Tibial nerve (tissue), 4 donors: ENCODE measurements around the gene IL22RA1. TPM values are rescaled to one million over a fixed set of nuclear protein-coding genes. Genes with fewer than 3 reads are reported as not detected.
A peak's percentile ranks its signal among the peaks of the same experiment; 100 is the strongest.

Experiments used
- DNase-seq, 2 donors: peaks; one replicate each; pipeline ENCODE4 v3.0.0-alpha.2; 2019; ENCODE audit warnings: low spot score in 2 of 2
- H3K27ac ChIP-seq, 4 donors: fragments of 200-600 bp; sonication (generic) in 3 of 4; one replicate each; pipeline ENCODE4 v1.5.1; 2017 to 2019; ENCODE audit warnings: mild to moderate bottlenecking in 1 of 4
- H3K27me3 ChIP-seq, 2 donors: fragments of 200-600 bp; sonication (generic) in 1 of 2; one replicate each; pipeline versions ENCODE4 v1.5.1 to v1.6.0; 2017 to 2019
- H3K36me3 ChIP-seq, 3 donors: fragments of 200-600 bp; sonication (generic); one replicate each; pipeline ENCODE4 v1.5.1; 2018 to 2019
- H3K4me1 ChIP-seq, 4 donors: fragments of 200-600 bp; sonication (generic) in 3 of 4; one replicate each; pipeline ENCODE4 v1.5.1; 2017 to 2019
- H3K4me3 ChIP-seq, 4 donors: fragments of 200-600 bp; sonication (generic) in 3 of 4; one replicate each; pipeline ENCODE4 v1.5.1; 2017 to 2019; ENCODE audit warnings: mild to moderate bottlenecking in 1 of 4, moderate library complexity in 1 of 4
- H3K9me3 ChIP-seq, 4 donors: fragments of 200-600 bp; sonication (generic) in 3 of 4; one replicate each; pipeline ENCODE4 v1.5.1; 2017 to 2019
- EP300 ChIP-seq, 2 donors: sonication (generic); formaldehyde crosslinking; IDR thresholded peaks; one replicate each; pipeline ENCODE4 v1.6.1; 2017; ENCODE audit warnings: antibody characterized with exemption in 2 of 2, mild to moderate bottlenecking in 1 of 2
- POLR2A ChIP-seq, 2 donors: fragments of 450-650 bp; IDR thresholded peaks; one replicate each; pipeline ENCODE4 v1.6.1; 2017; ENCODE audit warnings: antibody characterized with exemption in 2 of 2, mild to moderate bottlenecking in 2 of 2, moderate library complexity in 2 of 2
- WGBS, 2 donors: methylation state at CpG; one replicate each; pipeline ENCODE4 v1.1.5; 2018; 5-methylcytosine and 5-hydroxymethylcytosine counted together
- total RNA-seq, 4 donors: library from RNA; depleted of rRNA; stranded (reverse); fragments of >200 nt; gene quantifications; one replicate each; pipeline ENCODE4 v1.1.0, GENCODE V29; 2016
- TF ChIP-seq, protein P1 (sequence below), 5 experiments: fragments of 200-600 bp in 3 of 5; fragments of 450-650 bp in 2 of 5; sonication (generic) in 3 of 5; IDR thresholded peaks; one replicate each; pipeline ENCODE4 v1.5.1; 2016 to 2019; ENCODE audit warnings: antibody characterized with exemption in 5 of 5, mild to moderate bottlenecking in 3 of 5, moderate library complexity in 2 of 5

Gene IL22RA1
- total RNA-seq, 4 donors from 2014 or later = not detected

DNA sequence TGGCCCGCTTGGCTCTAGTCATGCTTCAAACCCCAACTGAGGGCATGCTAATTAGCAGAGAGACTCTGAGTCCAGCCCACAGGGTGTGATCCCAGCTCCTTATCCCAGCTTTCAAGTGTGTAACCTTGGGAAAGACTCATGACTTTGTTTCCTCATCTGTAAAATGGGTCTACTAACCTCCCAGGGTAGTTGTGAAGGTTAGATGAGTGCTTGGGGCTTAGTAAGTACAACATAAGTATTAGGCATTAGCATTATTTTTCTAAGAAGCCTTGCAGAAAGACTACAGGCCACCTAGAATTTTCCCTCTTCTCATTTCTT lies 33.8 kb downstream of the IL22RA1 start:
- Histone ChIP-seq H3K4me1 (peaks cover 0 to 12% (median 2%) of the 10 kb centered on the region in 4 donors), H3K9me3 (no peaks in the 10 kb centered on the region)

DNA sequence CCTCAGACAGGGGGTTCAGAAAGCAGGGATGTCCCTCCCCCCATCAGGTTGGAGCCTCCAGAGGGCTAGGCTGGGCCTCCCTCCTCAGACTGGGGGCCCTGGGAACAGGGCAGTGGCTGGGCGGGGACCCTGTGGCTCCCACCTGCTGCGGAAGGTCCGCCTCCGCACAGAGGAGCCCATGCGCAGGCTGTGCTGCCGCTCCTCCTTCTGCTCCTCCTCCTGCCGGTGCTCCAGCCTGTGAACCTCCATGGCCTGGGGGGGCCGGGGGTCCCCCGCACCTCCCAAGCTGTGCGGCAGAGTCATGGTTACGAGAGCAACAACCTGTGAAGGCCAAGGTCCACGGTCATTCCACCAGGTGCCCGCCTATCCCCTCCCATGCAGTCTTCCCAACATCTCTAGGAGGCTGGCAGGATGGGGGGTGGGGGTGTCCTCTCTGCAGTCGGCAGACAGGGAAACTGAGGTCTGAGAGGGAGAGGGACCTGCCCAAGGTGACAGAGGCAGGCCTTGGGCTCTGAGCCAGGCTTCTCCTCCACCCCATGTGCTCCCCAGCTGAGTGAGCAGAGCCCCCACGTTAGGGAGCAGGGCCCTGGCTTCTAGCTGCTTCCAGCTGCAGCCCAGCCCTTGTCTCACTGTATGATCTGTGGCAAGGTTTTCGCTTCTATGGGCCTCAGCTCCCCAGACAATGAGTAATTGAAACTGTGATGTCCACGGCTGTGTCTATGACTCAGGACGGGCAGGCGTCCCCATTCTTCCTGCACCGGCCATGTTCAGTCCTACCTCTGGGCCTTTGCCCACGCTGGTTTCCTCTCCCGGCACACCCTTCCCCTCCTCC lies 34.4 kb downstream of the IL22RA1 start:
- no peaks in the 10 kb centered on the region for H3K36me3 ChIP-seq
- H3K27ac ChIP-seq = peak overlapping the region in 1 of 4 donors; percentile 54
- H3K4me3 ChIP-seq = no peak overlapping the region
- no peak for TF ChIP-seq POLR2A (IDR thresholded peaks at IDR 0.05)
- WGBS, 2 donors = 76 to 78% methylated on average over 17 to 22 of the region's 22 CpGs
- peaks cover 0 to 11% of the 10 kb centered on the region in 2 donors for H3K27me3 ChIP-seq
- no peaks in the 10 kb centered on the region for H3K9me3 ChIP-seq
- no peak for DNase-seq
- peaks cover 0 to 12% (median 2%) of the 10 kb centered on the region in 4 donors for H3K4me1 ChIP-seq

More for the DNA sequence above, 33.8 kb downstream of the IL22RA1 start:
- H3K4me3 ChIP-seq = no peak overlapping the region
- no peak for DNase-seq
- H3K27ac ChIP-seq = peak overlapping the region in 1 of 4 donors; percentile 54
- peaks cover 0 to 17% of the 10 kb centered on the region in 2 donors for H3K27me3 ChIP-seq
- TF ChIP-seq EP300 (IDR thresholded peaks at IDR 0.05) (no peak), POLR2A (IDR thresholded peaks at IDR 0.05) (no peak)
- TF ChIP-seq, protein P1, sequence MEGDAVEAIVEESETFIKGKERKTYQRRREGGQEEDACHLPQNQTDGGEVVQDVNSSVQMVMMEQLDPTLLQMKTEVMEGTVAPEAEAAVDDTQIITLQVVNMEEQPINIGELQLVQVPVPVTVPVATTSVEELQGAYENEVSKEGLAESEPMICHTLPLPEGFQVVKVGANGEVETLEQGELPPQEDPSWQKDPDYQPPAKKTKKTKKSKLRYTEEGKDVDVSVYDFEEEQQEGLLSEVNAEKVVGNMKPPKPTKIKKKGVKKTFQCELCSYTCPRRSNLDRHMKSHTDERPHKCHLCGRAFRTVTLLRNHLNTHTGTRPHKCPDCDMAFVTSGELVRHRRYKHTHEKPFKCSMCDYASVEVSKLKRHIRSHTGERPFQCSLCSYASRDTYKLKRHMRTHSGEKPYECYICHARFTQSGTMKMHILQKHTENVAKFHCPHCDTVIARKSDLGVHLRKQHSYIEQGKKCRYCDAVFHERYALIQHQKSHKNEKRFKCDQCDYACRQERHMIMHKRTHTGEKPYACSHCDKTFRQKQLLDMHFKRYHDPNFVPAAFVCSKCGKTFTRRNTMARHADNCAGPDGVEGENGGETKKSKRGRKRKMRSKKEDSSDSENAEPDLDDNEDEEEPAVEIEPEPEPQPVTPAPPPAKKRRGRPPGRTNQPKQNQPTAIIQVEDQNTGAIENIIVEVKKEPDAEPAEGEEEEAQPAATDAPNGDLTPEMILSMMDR (IDR thresholded peaks at IDR 0.05) = no peak
- WGBS, 2 donors = 81 to 86% methylated on average over 1 of the region's 1 CpG
- no peaks in the 10 kb centered on the region for H3K36me3 ChIP-seq

DNA sequence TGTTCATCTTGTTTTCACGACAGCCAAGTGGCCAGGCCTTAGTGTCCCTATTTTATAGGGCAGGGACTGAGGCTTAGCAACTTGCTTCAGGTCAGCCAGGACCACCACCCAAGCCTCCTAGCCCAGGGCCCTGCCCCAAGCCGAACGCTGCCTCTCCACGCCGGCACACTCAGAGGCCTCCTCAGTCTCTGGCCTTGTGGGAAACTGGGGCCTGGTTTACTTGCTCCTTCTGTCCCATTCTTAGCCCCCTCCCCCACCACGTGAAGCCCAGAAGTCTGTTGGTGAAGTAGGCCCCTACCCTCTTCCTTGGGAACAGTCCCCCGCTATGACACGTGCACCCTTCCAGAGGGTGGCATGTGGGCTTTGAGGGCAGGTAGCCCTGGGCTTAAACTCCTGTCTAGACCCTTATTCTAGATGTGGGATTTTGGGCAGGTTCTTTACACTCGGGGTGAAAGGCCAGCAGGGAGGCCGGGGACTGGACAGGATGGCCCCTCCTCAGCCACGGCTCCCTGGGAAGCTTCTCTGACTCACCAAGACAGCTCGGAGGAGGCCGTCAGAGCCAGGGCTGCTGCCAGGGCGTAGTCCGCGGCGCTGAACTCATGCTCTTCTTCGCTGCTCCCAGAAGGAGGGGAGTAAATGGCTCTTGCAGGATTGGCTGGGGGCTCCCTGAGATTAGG lies 35.3 kb downstream of the IL22RA1 start:
- WGBS, 2 donors = 67 to 77% methylated on average over 18 of the region's 18 CpGs
- Histone ChIP-seq H3K4me3 (no peak overlapping the region), H3K27ac (peak overlapping the region in 1 of 4 donors; percentile 40), H3K27me3 (peaks cover 0 to 6% of the 10 kb centered on the region in 2 donors), H3K4me1 (peaks cover 0 to 8% (median 2%) of the 10 kb centered on the region in 4 donors), H3K36me3 (no peaks in the 10 kb centered on the region), H3K9me3 (no peaks in the 10 kb centered on the region)
- TF ChIP-seq, protein P1 (IDR thresholded peaks at IDR 0.05) = no peak
- no peak for TF ChIP-seq EP300 (IDR thresholded peaks at IDR 0.05)
- no peak for TF ChIP-seq POLR2A (IDR thresholded peaks at IDR 0.05)
- DNase-seq = no peak

DNA sequence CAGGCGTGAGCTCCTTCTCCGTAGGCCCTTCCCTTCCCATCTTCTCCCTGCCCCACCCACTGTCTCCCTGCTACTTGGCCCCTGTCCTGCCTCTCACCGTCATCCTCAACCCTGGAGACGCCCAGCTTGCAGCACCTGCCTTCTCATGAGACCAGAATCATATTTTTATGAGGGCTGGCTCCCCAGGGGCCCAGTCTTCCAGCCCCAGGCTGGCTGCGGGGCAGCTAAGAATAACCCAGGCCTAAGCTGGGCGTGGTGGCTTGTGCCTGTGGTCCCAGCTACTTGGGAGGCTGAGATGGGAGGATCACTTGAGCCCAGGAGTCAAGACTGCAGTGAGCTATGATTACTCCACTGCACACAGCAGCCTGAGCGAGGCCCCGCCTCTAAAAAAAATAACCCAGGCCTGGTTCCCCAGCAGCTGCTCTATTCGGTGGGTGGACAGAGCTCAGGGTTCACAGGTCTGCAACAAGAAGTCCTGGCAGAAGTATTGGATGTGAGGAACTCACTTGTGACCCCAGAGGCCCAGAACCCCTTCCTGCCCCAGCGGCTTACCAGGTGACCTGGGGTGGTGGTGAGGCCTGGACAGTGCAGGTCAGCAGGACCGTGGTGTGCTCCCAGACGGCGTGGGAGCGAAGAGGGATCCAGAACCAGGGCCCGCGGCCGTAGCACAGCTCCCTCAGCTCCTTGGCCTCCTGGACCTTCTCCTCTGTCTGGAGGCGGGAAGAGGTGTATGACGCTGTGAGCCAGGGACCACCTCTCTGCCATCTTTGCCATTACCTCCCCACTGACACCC lies 37.4 kb downstream of the IL22RA1 start:
- TF ChIP-seq POLR2A (IDR thresholded peaks at IDR 0.05) = no peak
- TF ChIP-seq EP300 (IDR thresholded peaks at IDR 0.05) = no peak
- TF ChIP-seq, protein P1 (IDR thresholded peaks at IDR 0.05) = no peak
- Histone ChIP-seq H3K9me3 (no peaks in the 10 kb centered on the region), H3K36me3 (no peaks in the 10 kb centered on the region), H3K4me3 (no peak overlapping the region), H3K4me1 (no peaks in the 10 kb centered on the region), H3K27me3 (no peaks in the 10 kb centered on the region), H3K27ac (no peak overlapping the region)
- no peak for DNase-seq
- WGBS, 2 donors = 82% methylated on average over 19 of the region's 19 CpGs

DNA sequence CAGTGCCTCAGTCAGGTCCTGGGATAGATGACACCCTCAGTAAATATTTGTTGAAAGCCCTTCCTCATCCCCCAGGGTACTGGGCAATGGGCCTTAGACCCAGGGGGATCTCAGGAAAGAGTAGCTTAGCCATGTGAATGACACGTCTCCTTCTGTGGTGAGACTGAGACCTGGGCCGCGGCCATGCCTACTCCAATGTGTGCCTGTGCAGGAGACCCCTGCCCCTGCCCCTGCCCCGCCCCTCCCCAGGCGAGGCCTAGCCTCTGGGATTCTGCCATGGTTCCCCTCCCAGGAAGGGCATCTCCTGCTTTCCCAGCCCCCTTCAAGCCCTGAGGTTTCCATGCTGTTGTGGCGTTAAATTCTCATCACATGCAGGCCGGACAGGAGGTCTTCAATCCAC lies 38.1 kb downstream of the IL22RA1 start:
- no peak overlapping the region for H3K27ac ChIP-seq
- DNase-seq = no peak

More for the DNA sequence above, 38.1 kb downstream of the IL22RA1 start:
- Histone ChIP-seq H3K4me3 (no peak overlapping the region), H3K4me1 (no peaks in the 10 kb centered on the region), H3K9me3 (no peaks in the 10 kb centered on the region), H3K36me3 (no peaks in the 10 kb centered on the region), H3K27me3 (no peaks in the 10 kb centered on the region)
- WGBS, 2 donors = 92 to 95% methylated on average over 5 to 7 of the region's 7 CpGs
- TF ChIP-seq EP300 (IDR thresholded peaks at IDR 0.05) (no peak), POLR2A (IDR thresholded peaks at IDR 0.05) (no peak)
- TF ChIP-seq, protein P1 (IDR thresholded peaks at IDR 0.05) = no peak
